Frontal cortex (tissue), 4 donors: ENCODE results near the gene EEF1AKMT3. TPM values are rescaled to one million over a fixed set of nuclear protein-coding genes. Genes with fewer than 3 reads are reported as not detected.

Experiments
- DNase-seq, 2 donors: peaks; one replicate each; pipeline ENCODE4 v3.0.0; 2012; ENCODE audit warnings: low spot score in 2 of 2
- FAIRE-seq: peaks from 2 replicates; lab custom pipeline; 2012; peaks lifted over from hg19 to GRCh38; lab: Jason Lieb, UNC
- total RNA-seq: library from RNA; depleted of rRNA; stranded (reverse); fragments of >200 nt; gene quantifications from one replicate; pipeline ENCODE4 v1.2.3, GENCODE V29; 2014
- donor health status: control.
- donor health status: control.
- donor health status: control.

The EEF1AKMT3 gene
- total RNA-seq, 1 donor from 2014 or later = 1.2 TPM

GRCh38 chr12:57779736-57780135 is 7.3 kb downstream of the EEF1AKMT3 start:
- no peak for DNase-seq
- no peak for FAIRE-seq

GRCh38 chr12:57780284-57780897 is 8.0 kb downstream of the EEF1AKMT3 start:
- FAIRE-seq (no peak), DNase-seq (no peak)

- no peak for FAIRE-seq
- DNase-seq = no peak
Observed at GRCh38 chr12:57781244-57781643, 8.8 kb downstream of the EEF1AKMT3 start.

GRCh38 chr12:57781801-57782200 is 9.4 kb downstream of the EEF1AKMT3 start:
- DNase-seq (no peak), FAIRE-seq (no peak)

- no peak for DNase-seq
- FAIRE-seq = no peak
Observed at GRCh38 chr12:57782243-57782607, 9.8 kb downstream of the EEF1AKMT3 start.

- DNase-seq (peak; percentile 77 to 82), FAIRE-seq (no peak)
Observed at GRCh38 chr12:57782608-57783465, 10.4 kb downstream of the EEF1AKMT3 start, which contains the start of gene TSFM. TSS of gene TSFM (plus strand) at chr12:57782787. CDS start at chr12:57782802, 15 bp downstream.

GRCh38 chr12:57783466-57783801 is 11.0 kb downstream of the EEF1AKMT3 start:
- DNase-seq (no peak), FAIRE-seq (no peak)

- FAIRE-seq = no peak
- no peak for DNase-seq
Observed at GRCh38 chr12:57783861-57784260, 11.4 kb downstream of the EEF1AKMT3 start.

GRCh38 chr12:57793920-57794319 is 21.5 kb downstream of the EEF1AKMT3 start:
- DNase-seq = no peak
- FAIRE-seq = no peak

- DNase-seq = no peak
- FAIRE-seq = no peak
Observed at GRCh38 chr12:57795354-57795753, 22.9 kb downstream of the EEF1AKMT3 start.

GRCh38 chr12:57796996-57797395 is 24.6 kb downstream of the EEF1AKMT3 start:
- FAIRE-seq (no peak), DNase-seq (no peak)

- DNase-seq (no peak), FAIRE-seq (no peak)
Observed at GRCh38 chr12:57797933-57798332, 25.5 kb downstream of the EEF1AKMT3 start.

GRCh38 chr12:57800965-57801364 is 28.6 kb downstream of the EEF1AKMT3 start:
- FAIRE-seq (no peak), DNase-seq (no peak)

- DNase-seq (no peak), FAIRE-seq (no peak)
Observed at GRCh38 chr12:57802607-57803006, 30.2 kb downstream of the EEF1AKMT3 start.

- FAIRE-seq = no peak
- DNase-seq = peak in 1 of 2 donors; percentile 47
Observed at GRCh38 chr12:57803319-57803893, 31.0 kb downstream of the EEF1AKMT3 start.

- no peak for FAIRE-seq
- no peak for DNase-seq
Observed at GRCh38 chr12:57806677-57807076, 34.3 kb downstream of the EEF1AKMT3 start.

- DNase-seq = no peak
- no peak for FAIRE-seq
Observed at GRCh38 chr12:57807285-57807684, 34.9 kb downstream of the EEF1AKMT3 start.

GRCh38 chr12:57808351-57808750 is 35.9 kb downstream of the EEF1AKMT3 start:
- DNase-seq (no peak), FAIRE-seq (no peak)

GRCh38 chr12:57809425-57809824 is 37.0 kb downstream of the EEF1AKMT3 start:
- no peak for FAIRE-seq

GRCh38 chr12:57810450-57810849 is 38.0 kb downstream of the EEF1AKMT3 start:
- DNase-seq (no peak), FAIRE-seq (no peak)

More at GRCh38 chr12:57809425-57809824, 37.0 kb downstream of the EEF1AKMT3 start:
- no peak for DNase-seq
